DOHH2 (cell line): ENCODE measurements around the gene PLB1.

Source experiments
- H3F3A ChIP-seq: fragments of 200-600 bp; sonication (generic), shearing (Covaris generic); 2 replicates; pipeline ENCODE4 v1.6.0; 2016; ENCODE audit warnings: antibody characterized with exemption, mild to moderate bottlenecking; ENCODE audit not compliant: control insufficient read depth, insufficient read depth
- H3K27ac ChIP-seq: fragments of 200-600 bp; sonication (generic); 2 replicates; pipeline ENCODE4 v1.5.1; 2014; ENCODE audit warnings: low read depth, mild to moderate bottlenecking, low read length, moderate library complexity
- H3K27me3 ChIP-seq: fragments of 200-600 bp; sonication (generic); 2 replicates; pipeline ENCODE4 v1.6.1; 2014; ENCODE audit warnings: mild to moderate bottlenecking, low read length, mixed read lengths; ENCODE audit not compliant: control insufficient read depth
- H3K36me3 ChIP-seq: fragments of 200-600 bp; sonication (generic); 2 replicates; pipeline ENCODE4 v1.6.1; 2014; ENCODE audit warnings: mild to moderate bottlenecking, low read length, moderate library complexity, mixed read lengths; ENCODE audit not compliant: control insufficient read depth
- H3K4me1 ChIP-seq: fragments of 200-600 bp; sonication (generic); 2 replicates; pipeline ENCODE4 v1.6.1; 2014; ENCODE audit warnings: mild to moderate bottlenecking, low read length, mixed read lengths; ENCODE audit not compliant: control insufficient read depth
- H3K4me2 ChIP-seq: fragments of 200-600 bp; sonication (generic); 2 replicates; pipeline ENCODE4 v1.6.0; 2014; ENCODE audit warnings: mild to moderate bottlenecking, low read length, moderate library complexity
- H3K4me3 ChIP-seq: fragments of 200-600 bp; sonication (generic); 2 replicates; pipeline ENCODE4 v1.5.1; 2014; ENCODE audit warnings: mild to moderate bottlenecking, low read length, mixed read lengths
- H3K79me2 ChIP-seq: fragments of 200-600 bp; sonication (generic); 2 replicates; pipeline ENCODE4 v1.6.1; 2014; ENCODE audit warnings: mild to moderate bottlenecking, low read length, mixed read lengths; ENCODE audit not compliant: control insufficient read depth
- H3K9me2 ChIP-seq: fragments of 200-600 bp; sonication (generic); replicated peaks from 2 replicates; pipeline ENCODE4 v1.6.1; 2014; ENCODE audit warnings: mild to moderate bottlenecking, low read length, mixed read lengths; ENCODE audit not compliant: control insufficient read depth
- H3K9me3 ChIP-seq: fragments of 200-600 bp; sonication (generic); 2 replicates; pipeline ENCODE4 v1.6.1; 2014; ENCODE audit warnings: antibody characterized with exemption, low read length, mixed read lengths; ENCODE audit not compliant: control insufficient read depth, insufficient read depth
- H4K20me1 ChIP-seq: fragments of 200-600 bp; sonication (generic); 2 replicates; pipeline ENCODE4 v1.6.0; 2014; ENCODE audit warnings: low read depth, mild to moderate bottlenecking, antibody characterized with exemption, low read length, moderate library complexity; ENCODE audit not compliant: control insufficient read depth, insufficient read depth
- EZH2phosphoT487 ChIP-seq: fragments of 200-600 bp; sonication (generic); IDR thresholded peaks from 2 replicates; pipeline ENCODE4 v1.6.1; 2017; ENCODE audit warnings: borderline replicate concordance, mild to moderate bottlenecking, antibody characterized with exemption, low read length, moderate library complexity, mixed read lengths
- TF ChIP-seq, protein P1 (sequence below): fragments of 200-600 bp; sonication (generic); IDR thresholded peaks from one replicate; pipeline ENCODE4 v1.5.1; 2014; ENCODE audit warnings: antibody characterized with exemption, mild to moderate bottlenecking, low read depth, low read length; ENCODE audit not compliant: poor library complexity, severe bottlenecking

PLB1 gene

DNA sequence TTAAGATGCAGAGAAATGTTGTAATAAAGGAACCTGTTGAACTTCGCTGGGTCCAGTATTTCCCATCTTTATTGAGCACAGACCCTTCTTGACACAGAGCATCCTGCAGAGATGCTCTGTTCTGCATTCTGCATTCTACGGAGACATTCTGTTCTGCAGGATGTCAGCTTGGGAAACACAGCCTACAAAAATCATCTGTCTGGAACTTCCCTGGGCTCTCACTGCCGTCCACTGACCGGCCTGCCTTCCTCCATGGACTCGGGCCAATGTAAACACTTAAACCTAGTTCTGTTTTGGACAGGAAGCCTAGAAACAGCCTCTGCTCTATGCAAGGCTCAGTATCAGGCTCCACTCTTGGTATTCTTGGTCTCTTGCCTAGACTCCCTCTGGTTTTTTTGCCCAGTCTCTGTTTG, 165.7 kb downstream of the PLB1 start:
- no peaks in the 10 kb centered on the region for H4K20me1 ChIP-seq
- H3K27ac ChIP-seq, result no peak overlapping the region
- H3K9me2 ChIP-seq, result no peaks in the 10 kb centered on the region
- H3K4me1 ChIP-seq, result no peaks in the 10 kb centered on the region
- H3K27me3 ChIP-seq, result no peaks in the 10 kb centered on the region; the same call in 1 of the 2 replicates
- TF ChIP-seq EZH2phosphoT487, result no peak
- TF ChIP-seq, protein P1, sequence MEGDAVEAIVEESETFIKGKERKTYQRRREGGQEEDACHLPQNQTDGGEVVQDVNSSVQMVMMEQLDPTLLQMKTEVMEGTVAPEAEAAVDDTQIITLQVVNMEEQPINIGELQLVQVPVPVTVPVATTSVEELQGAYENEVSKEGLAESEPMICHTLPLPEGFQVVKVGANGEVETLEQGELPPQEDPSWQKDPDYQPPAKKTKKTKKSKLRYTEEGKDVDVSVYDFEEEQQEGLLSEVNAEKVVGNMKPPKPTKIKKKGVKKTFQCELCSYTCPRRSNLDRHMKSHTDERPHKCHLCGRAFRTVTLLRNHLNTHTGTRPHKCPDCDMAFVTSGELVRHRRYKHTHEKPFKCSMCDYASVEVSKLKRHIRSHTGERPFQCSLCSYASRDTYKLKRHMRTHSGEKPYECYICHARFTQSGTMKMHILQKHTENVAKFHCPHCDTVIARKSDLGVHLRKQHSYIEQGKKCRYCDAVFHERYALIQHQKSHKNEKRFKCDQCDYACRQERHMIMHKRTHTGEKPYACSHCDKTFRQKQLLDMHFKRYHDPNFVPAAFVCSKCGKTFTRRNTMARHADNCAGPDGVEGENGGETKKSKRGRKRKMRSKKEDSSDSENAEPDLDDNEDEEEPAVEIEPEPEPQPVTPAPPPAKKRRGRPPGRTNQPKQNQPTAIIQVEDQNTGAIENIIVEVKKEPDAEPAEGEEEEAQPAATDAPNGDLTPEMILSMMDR, result no peak
- no peaks in the 10 kb centered on the region for H3F3A ChIP-seq
- no peaks in the 10 kb centered on the region for H3K79me2 ChIP-seq
- H3K4me2 ChIP-seq, result no peak overlapping the region
- peaks cover 6% of the 10 kb centered on the region; the same call in 1 of the 2 replicates for H3K9me3 ChIP-seq
- no peaks in the 10 kb centered on the region for H3K36me3 ChIP-seq
- H3K4me3 ChIP-seq, result no peak overlapping the region

DNA sequence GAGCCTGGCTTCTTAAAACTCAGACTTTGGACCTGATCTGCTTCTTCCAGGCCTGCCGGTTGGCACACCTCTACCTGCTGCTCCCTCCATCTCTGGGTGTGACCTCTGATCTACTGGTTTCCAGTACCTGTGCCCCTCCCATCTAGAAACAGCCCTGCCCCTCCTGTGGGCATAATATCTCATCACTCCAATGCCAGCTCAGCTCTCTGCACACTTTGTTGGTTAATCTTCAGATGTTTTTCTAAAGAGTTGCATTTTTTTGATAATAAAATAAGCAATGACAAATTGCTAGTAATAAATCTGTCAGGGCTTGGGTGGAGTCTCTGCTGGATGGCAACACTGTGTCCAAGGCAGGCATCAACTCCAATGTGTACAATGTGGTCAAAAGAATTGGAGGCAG, 166.2 kb downstream of the PLB1 start:
- Histone ChIP-seq H3K9me3 (peaks cover 6% of the 10 kb centered on the region; the same call in 1 of the 2 replicates), H3K4me3 (no peak overlapping the region), H3K9me2 (no peaks in the 10 kb centered on the region), H3K4me1 (no peaks in the 10 kb centered on the region), H3F3A (no peaks in the 10 kb centered on the region), H3K36me3 (no peaks in the 10 kb centered on the region), H3K4me2 (no peak overlapping the region), H3K27ac (no peak overlapping the region), H4K20me1 (no peaks in the 10 kb centered on the region), H3K79me2 (no peaks in the 10 kb centered on the region), H3K27me3 (no peaks in the 10 kb centered on the region; the same call in 1 of the 2 replicates)
- TF ChIP-seq EZH2phosphoT487, result no peak
- TF ChIP-seq, protein P1, result no peak

DNA sequence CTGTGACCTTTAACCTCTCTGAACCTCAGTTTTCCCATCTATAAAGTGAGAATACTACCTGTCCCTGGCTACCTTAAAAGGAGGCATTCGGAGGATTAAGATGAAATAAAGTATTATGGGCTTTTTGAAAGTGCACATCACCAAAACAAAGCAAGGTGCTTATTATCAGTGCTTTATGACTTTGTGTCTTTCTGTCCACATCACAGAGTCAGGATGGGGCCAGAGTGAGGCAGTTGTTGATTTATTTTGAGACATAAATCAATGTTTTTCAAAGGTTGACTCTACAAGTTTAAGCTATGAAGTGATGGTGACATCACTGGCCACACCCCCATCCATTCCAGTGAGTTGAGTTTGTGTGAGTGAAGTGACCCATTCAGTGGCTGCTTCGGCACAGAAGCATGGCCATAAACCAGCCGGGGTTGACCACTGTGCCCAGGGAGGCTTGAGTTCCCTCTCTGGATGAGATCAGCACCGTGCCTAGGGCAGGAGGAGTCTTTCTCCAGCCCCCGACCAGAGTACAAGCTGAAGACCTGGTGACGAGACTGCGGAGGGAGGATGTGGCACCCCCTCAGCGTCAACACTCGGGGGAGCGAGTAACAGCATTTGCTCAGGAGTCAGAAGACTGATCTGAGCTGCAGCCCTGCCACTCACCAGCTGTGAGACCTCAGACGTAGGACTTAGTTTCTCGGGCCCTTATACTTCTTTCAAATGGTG, 166.8 kb downstream of the PLB1 start:
- Histone ChIP-seq H3K4me3 (no peak overlapping the region), H3K79me2 (no peaks in the 10 kb centered on the region), H3K9me2 (no peaks in the 10 kb centered on the region), H3K36me3 (no peaks in the 10 kb centered on the region), H3K4me1 (no peaks in the 10 kb centered on the region), H3F3A (no peaks in the 10 kb centered on the region), H4K20me1 (no peaks in the 10 kb centered on the region), H3K27me3 (no peaks in the 10 kb centered on the region), H3K4me2 (no peak overlapping the region), H3K9me3 (peaks cover 6% of the 10 kb centered on the region; the same call in 1 of the 2 replicates), H3K27ac (no peak overlapping the region)
- TF ChIP-seq, protein P1, result no peak
- TF ChIP-seq EZH2phosphoT487, result no peak
